DMS153 (cell line): Measurements from ENCODE around the gene SNTA1.
"Not testable (repeated sequence)": the region's sequence is repeated elsewhere in the genome, so short reads cannot be mapped to it uniquely, and the experiment has no call there.

Experiments
- DNase-seq: peaks from one replicate; lab custom pipeline; 2025; lab: John Stamatoyannopoulos, UW

Gene SNTA1

GRCh38 chr20:33443512-33444239, at the start of gene SNTA1:
TSS of gene SNTA1 (minus strand) at chr20:33443763. CDS start at chr20:33443620, 143 bp downstream.
- DNase-seq = peak; percentile 62

DNA sequence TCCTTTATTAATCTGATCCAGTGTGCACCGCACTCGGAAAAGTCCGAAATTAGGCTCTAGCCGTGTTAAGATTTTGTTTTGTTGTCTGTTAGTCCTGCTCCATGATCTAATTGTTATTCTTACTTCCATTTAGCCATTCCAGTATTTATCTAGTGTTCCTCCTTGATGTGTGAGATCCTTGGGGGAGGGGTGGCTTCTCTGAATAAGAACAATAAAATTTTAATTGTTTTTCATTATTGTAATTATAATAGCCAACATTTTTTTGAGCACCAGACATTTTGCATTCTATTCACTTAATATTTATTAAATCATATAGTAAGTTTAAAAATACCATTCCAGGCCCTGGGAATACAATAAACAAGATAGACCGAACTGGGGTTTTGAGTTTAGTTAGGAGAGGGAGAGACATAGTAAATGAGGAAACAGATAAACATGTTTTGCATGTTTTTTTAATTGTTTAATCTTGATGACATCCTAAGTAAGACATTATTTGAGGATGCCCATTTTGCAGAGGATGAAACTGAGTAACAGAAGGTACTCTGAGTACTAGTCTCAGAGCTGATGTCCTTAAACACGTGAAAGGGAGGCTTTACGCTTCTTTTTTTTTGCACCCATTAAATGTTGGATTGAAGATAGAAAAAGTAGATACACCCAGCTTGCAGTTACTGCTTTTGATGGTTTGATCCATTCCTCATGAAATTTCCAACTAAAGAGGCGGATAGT, 47.5 kb upstream of the SNTA1 start:
- DNase-seq = no peak

GRCh38 chr20:33490023-33490933, 46.7 kb upstream of the SNTA1 start, which contains the start of gene CBFA2T2:
TSS of gene CBFA2T2 (plus strand) at chr20:33490096. CDS start at chr20:33490268, 172 bp downstream.
- no peak for DNase-seq

DNA sequence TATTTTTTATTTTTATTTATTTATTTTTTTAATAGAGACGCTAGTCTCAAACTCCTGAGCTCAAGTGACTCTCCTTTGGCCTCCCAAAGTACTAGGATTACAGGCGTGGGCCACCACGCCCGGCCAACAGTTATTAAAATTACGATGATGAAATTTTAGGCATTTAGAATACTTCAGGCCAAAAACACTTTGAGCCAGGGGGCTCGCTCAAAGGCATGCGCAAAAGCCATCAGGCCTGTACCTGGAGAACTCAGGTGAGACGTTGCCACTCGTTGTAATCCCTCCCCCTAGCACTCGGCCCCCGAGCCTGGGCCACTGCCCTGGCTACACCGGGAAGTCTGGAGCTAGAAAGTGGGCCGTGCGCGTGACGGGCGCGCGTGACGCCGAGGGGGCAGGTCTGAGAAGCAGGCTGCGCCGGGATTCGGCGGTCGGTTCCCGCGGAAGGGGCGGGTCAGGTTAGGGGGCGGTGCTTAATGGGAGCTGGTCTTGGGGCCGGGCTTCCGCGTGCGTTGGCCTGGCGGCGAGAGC, 46.0 kb upstream of the SNTA1 start:
- DNase-seq = peak; percentile 97

GRCh38 chr20:33488661-33489494, 45.3 kb upstream of the SNTA1 start:
- not testable (repeated sequence) for DNase-seq

GRCh38 chr20:33488201-33488600, 44.6 kb upstream of the SNTA1 start:
- no peak for DNase-seq

- not testable (repeated sequence) for DNase-seq
These were observed 39.6 kb upstream of the SNTA1 start for GRCh38 chr20:33483186-33483585.

DNA sequence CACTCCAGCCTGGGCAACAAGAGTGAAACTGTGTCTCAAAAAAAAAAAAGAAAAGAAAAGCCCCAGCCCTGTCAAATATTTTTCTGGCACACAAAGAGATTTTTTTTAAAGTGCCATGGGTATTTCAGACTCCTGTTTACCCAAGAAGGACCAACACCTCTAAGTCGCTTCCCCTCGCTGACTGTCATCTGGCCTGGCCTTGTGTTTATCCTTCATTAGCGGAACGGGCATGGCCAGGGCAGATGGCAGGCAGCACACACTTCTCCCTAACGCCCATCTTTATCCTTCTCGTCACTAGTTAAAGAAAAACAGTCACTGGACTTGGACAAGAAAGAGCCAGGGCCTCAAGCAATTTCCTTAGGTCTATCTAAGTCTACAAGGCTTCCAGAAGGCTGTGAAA, 39.0 kb upstream of the SNTA1 start:
- DNase-seq = peak; percentile 13

- DNase-seq = no peak
These were observed 37.9 kb upstream of the SNTA1 start for GRCh38 chr20:33481431-33481941.

GRCh38 chr20:33480048-33480447, 36.5 kb upstream of the SNTA1 start:
- no peak for DNase-seq

DNA sequence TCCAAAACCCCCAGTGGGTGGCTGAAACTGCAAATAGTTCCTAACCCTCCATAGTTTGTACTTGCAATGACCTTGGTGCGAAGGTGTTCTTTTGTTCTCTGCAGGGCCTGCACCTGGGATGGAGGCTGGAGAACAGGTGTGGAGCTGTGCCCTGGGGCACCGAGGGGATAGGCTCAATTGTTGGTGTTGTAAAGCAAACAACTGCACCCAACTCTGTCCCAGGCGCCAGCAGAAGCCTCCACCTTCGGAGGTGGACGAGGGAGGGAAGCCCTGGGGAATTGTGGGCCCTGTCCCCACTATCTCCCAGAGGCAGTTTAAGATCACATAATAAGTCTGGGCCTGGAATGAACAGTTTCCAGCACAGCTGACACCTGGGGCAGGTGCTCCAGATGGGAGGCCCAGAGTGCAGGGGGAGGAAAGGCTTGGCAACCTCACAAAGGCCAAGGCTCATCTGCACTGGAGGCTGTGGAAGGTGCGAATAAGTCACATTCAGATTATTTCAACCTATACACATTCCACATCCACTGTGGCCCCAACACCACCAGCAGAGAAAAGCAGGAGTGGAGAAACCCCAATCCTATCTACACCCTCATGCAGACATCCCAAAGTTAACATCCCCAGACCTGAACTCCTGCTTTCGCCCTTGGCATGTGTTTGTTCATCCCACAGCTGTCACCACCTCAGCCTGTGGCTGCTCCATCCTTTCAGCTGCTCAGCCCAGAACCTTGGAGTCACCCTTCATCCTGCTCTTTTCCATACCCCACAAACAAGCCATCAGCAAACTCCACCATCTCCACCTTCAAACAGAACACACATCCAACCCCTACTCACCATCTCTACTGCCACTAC, 34.0 kb upstream of the SNTA1 start:
- peak; percentile 99 for DNase-seq

DNA sequence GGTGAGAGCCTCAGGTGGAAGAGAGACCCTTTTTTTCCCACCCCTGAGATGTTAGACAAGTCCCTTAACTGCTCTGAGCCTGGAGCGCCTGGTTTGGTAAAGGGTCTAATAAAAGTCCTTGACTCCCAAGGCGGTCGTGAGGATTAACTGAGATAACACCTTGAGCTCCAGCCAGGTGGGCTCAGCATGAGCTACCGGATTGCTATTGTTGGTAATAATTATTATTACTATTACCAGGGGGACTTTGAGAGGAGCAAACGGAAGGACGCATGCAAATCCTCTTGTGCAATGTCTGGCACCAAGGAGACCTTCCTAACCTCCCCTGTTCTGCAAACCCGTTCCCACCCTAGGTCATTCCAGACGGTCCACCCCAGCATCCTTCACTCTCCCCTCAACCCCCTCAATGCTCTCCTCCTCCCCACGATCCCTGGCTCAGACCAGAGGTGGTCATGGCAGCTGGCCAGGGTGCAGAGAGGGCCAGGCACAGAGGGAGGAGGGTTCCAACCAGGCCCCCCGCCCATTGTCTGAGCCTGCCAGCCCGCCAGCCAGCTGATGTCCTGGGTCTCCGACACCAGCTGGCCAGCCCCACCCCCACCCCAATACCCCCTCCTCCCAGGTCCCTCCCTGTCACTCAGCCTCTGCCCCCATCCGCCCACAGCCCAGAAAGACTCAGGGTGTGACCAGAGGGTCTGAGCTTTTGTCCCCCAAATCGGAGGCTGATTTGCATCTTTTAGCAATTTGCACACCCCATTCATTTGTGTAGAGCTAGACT, 32.0 kb upstream of the SNTA1 start:
- peak; percentile 73 for DNase-seq

GRCh38 chr20:33474963-33475362, 31.4 kb upstream of the SNTA1 start:
- peak; percentile 15 for DNase-seq

- DNase-seq = peak; percentile 40
These were observed 30.7 kb upstream of the SNTA1 start for GRCh38 chr20:33474097-33474873.

GRCh38 chr20:33472868-33473435, 29.4 kb upstream of the SNTA1 start:
- DNase-seq = no peak

- DNase-seq = no peak
These were observed 27.3 kb upstream of the SNTA1 start for GRCh38 chr20:33470866-33471265.

DNA sequence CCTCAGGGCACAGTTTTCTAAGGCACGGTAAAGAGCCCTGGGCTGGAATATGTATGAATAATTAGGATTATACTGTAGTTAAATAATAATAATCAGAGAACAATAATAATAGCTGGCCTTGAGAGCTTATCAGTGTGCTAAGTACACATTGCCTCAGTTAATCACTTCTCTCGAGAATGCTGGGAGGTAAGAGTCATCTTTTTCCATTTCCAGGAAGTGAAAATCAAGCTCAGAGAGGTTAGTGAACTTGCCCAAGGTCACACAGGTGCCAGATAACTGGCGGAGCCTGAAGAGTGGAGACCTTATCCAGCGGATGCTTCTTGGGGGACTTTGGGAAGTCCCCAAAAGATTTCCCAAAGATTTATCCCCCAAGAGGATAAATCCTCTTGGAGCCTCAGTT, 26.9 kb upstream of the SNTA1 start:
- DNase-seq = no peak

- DNase-seq = no peak
These were observed 22.7 kb upstream of the SNTA1 start for GRCh38 chr20:33466303-33466646.
